ENCODE data around the gene ZNF385D. TPM values are rescaled to one million over a fixed set of nuclear protein-coding genes. Genes with fewer than 3 reads are reported as not detected.

Gene ZNF385D
- total and polyA plus RNA-seq, 2 experiments from 2014 or later, result 2.7 to 12.3 TPM

DNA sequence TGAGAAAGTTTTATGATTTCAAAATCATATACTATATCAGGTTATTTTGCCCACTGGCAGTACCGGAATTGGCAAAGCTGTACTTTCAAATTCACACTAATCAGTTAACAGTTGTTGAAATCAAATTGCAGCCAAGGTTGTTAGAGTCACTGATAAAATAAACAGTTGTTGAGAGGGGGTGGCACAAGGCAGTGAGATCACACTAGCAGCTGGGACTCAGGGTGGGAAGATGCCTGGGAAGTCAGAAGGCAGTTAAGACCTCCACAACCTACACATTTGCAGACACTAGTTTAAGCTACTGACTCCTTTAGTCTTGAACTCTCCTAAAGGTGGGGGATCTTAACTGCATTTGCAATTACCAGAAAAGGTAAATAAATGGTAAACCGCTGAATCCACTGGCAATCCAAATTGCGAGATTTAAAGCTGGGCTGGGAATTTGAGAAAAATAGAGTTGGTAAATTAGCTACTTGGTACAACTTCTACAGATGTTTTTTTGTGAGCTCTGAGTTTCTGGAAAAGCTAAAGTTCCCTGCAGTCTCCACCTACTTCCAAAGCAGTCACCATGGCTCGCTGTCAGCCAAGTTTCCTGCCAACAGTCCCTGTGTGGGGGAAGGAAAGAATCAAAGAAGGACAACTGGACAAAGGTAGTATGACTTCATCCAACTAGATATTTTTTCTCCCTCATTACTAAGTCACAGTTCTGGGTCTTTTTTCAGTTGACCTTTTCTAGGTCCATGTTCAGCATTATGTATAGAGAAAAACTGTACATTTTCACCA lies 105.7 kb downstream of the ZNF385D start:
- H2AFZ ChIP-seq, result no peak overlapping the region
- peaks cover 3% of the 10 kb centered on the region; the same call in 1 of the 2 replicates for H3K4me1 ChIP-seq (ENCODE audit: insufficient read depth)
- TF ChIP-seq ZNF331 (CRISPR knock-in tag; IDR thresholded peaks at IDR 0.05; ENCODE audit: low read depth) (no peak), ZNF114 (CRISPR knock-in tag; IDR thresholded peaks at IDR 0.05) (no peak), EZH2phosphoT487 (IDR thresholded peaks at IDR 0.05; ENCODE audit: unreplicated experiment) (no peak), NANOG (IDR thresholded peaks at IDR 0.05; ENCODE audit: borderline replicate concordance) (no peak), POLR2AphosphoS5 (IDR thresholded peaks at IDR 0.05; ENCODE audit: low read depth) (no peak), STAT1 (IDR thresholded peaks at IDR 0.05; ENCODE audit: unreplicated experiment) (no peak)
- TF ChIP-seq, protein P1, sequence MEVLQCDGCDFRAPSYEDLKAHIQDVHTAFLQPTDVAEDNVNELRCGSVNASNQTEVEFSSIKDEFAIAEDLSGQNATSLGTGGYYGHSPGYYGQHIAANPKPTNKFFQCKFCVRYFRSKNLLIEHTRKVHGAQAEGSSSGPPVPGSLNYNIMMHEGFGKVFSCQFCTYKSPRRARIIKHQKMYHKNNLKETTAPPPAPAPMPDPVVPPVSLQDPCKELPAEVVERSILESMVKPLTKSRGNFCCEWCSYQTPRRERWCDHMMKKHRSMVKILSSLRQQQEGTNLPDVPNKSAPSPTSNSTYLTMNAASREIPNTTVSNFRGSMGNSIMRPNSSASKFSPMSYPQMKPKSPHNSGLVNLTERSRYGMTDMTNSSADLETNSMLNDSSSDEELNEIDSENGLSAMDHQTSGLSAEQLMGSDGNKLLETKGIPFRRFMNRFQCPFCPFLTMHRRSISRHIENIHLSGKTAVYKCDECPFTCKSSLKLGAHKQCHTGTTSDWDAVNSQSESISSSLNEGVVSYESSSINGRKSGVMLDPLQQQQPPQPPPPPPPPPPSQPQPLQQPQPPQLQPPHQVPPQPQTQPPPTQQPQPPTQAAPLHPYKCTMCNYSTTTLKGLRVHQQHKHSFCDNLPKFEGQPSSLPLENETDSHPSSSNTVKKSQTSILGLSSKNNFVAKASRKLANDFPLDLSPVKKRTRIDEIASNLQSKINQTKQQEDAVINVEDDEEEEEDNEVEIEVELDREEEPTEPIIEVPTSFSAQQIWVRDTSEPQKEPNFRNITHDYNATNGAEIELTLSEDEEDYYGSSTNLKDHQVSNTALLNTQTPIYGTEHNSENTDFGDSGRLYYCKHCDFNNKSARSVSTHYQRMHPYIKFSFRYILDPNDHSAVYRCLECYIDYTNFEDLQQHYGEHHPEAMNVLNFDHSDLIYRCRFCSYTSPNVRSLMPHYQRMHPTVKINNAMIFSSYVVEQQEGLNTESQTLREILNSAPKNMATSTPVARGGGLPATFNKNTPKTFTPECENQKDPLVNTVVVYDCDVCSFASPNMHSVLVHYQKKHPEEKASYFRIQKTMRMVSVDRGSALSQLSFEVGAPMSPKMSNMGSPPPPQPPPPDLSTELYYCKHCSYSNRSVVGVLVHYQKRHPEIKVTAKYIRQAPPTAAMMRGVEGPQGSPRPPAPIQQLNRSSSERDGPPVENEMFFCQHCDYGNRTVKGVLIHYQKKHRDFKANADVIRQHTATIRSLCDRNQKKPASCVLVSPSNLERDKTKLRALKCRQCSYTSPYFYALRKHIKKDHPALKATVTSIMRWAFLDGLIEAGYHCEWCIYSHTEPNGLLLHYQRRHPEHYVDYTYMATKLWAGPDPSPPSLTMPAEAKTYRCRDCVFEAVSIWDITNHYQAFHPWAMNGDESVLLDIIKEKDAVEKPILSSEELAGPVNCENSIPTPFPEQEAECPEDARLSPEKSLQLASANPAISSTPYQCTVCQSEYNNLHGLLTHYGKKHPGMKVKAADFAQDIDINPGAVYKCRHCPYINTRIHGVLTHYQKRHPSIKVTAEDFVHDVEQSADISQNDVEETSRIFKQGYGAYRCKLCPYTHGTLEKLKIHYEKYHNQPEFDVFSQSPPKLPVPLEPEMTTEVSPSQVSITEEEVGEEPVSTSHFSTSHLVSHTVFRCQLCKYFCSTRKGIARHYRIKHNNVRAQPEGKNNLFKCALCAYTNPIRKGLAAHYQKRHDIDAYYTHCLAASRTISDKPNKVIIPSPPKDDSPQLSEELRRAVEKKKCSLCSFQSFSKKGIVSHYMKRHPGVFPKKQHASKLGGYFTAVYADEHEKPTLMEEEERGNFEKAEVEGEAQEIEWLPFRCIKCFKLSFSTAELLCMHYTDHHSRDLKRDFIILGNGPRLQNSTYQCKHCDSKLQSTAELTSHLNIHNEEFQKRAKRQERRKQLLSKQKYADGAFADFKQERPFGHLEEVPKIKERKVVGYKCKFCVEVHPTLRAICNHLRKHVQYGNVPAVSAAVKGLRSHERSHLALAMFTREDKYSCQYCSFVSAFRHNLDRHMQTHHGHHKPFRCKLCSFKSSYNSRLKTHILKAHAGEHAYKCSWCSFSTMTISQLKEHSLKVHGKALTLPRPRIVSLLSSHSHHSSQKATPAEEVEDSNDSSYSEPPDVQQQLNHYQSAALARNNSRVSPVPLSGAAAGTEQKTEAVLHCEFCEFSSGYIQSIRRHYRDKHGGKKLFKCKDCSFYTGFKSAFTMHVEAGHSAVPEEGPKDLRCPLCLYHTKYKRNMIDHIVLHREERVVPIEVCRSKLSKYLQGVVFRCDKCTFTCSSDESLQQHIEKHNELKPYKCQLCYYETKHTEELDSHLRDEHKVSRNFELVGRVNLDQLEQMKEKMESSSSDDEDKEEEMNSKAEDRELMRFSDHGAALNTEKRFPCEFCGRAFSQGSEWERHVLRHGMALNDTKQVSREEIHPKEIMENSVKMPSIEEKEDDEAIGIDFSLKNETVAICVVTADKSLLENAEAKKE (CRISPR knock-in tag; IDR thresholded peaks at IDR 0.05), result no peak
- H3K36me3 ChIP-seq (ENCODE audit: insufficient read depth), result no peaks in the 10 kb centered on the region
- ATAC-seq, result no peak
- no peak overlapping the region for H3K4me3 ChIP-seq
- H3K36me3 Mint-ChIP-seq (ENCODE audit: low read depth), result peaks cover 11% of the 10 kb centered on the region
- DNase-seq (ENCODE audit: low spot score), result no peak
- H3K4me3 Mint-ChIP-seq, result no peak overlapping the region
- no peak overlapping the region for H3K4me2 ChIP-seq
- H3K27me3 Mint-ChIP-seq (ENCODE audit: insufficient read depth, low read depth, poor library complexity), result no peaks in the 10 kb centered on the region
- no peak overlapping the region for H3K27ac ChIP-seq (ENCODE audit: low read depth)
- H3K27ac Mint-ChIP-seq, result peak overlapping the region; percentile 24; the same call in 1 of the 2 replicates
- peaks cover 10% of the 10 kb centered on the region for H3K9me3 Mint-ChIP-seq
- H3K9me2 ChIP-seq (ENCODE audit: insufficient read depth), result no peaks in the 10 kb centered on the region
- no peaks in the 10 kb centered on the region for H3K27me3 ChIP-seq (ENCODE audit: insufficient read depth)
- peaks cover 19% of the 10 kb centered on the region for H3K4me1 Mint-ChIP-seq
- H4K20me1 ChIP-seq (replicated peaks; ENCODE audit: insufficient read depth), result no peaks in the 10 kb centered on the region
- H3F3A ChIP-seq (replicated peaks; ENCODE audit: low read depth), result no peaks in the 10 kb centered on the region
- H3K79me2 ChIP-seq (replicated peaks; ENCODE audit: insufficient read depth), result no peaks in the 10 kb centered on the region

Measured in GM23338 (cell line).